SJSA1 (cell line): ENCODE measurements around the gene RASGRF2. TPM values are rescaled to one million over a fixed set of nuclear protein-coding genes. Genes with fewer than 3 reads are reported as not detected.
A peak's percentile ranks its signal among the peaks of the same experiment; 100 is the strongest.

Source experiments
- DNase-seq, 2 experiments: peaks; one replicate each; pipeline ENCODE4 v3.0.0-alpha.2; 2015 to 2020; ENCODE audit warnings: low spot score in 2 of 2, low read depth in 1 of 2
- H3K27ac ChIP-seq: fragments of 250-450 bp; sonication (Bioruptor Pico); 2 replicates; pipeline ENCODE4 v1.5.1; 2020; ENCODE audit warnings: mild to moderate bottlenecking, moderate library complexity
- H3K27me3 ChIP-seq: fragments of 250-450 bp; sonication (Bioruptor Pico); replicated peaks from 2 replicates; pipeline ENCODE4 v1.5.1; 2020; ENCODE audit warnings: mild to moderate bottlenecking, moderate library complexity
- H3K36me3 ChIP-seq: fragments of 250-450 bp; sonication (Bioruptor Pico); 2 replicates; pipeline ENCODE4 v1.5.1; 2020; ENCODE audit warnings: mild to moderate bottlenecking
- H3K4me1 ChIP-seq: fragments of 250-450 bp; sonication (Bioruptor Pico); replicated peaks from 2 replicates; pipeline ENCODE4 v1.6.1; 2021; ENCODE audit warnings: mild to moderate bottlenecking
- H3K4me3 ChIP-seq: fragments of 250-450 bp; sonication (Bioruptor Pico); 2 replicates; pipeline ENCODE4 v1.5.1; 2020; ENCODE audit warnings: mild to moderate bottlenecking
- H3K9me3 ChIP-seq: fragments of 250-450 bp; sonication (Bioruptor Pico); replicated peaks from 2 replicates; pipeline ENCODE4 v1.5.1; 2020; ENCODE audit warnings: mild to moderate bottlenecking
- total RNA-seq: library from RNA; depleted of rRNA; stranded (reverse); fragments of >200 nt; shearing (Covaris generic); gene quantifications from 2 replicates; pipeline ENCODE4 v1.2.3, GENCODE V29; 2014

Gene RASGRF2
- total RNA-seq, 1 experiment from 2014 or later, result 12.5 TPM

GRCh38 chr5:81164476-81164875 is 204.3 kb downstream of the RASGRF2 start:
- Histone ChIP-seq H3K27ac (peak overlapping the region; percentile 25), H3K36me3 (no peaks in the 10 kb centered on the region), H3K4me1 (peaks cover 16% of the 10 kb centered on the region), H3K27me3 (no peaks in the 10 kb centered on the region), H3K4me3 (no peak overlapping the region), H3K9me3 (no peaks in the 10 kb centered on the region)
- no peak for DNase-seq

- Histone ChIP-seq H3K27me3 (no peaks in the 10 kb centered on the region), H3K36me3 (no peaks in the 10 kb centered on the region), H3K9me3 (no peaks in the 10 kb centered on the region), H3K4me3 (no peak overlapping the region), H3K4me1 (peaks cover 16% of the 10 kb centered on the region), H3K27ac (peak overlapping the region; percentile 25)
- peak in 1 of 2 experiments; percentile 40 for DNase-seq
These were observed 204.8 kb downstream of the RASGRF2 start for GRCh38 chr5:81164936-81165335.

- Histone ChIP-seq H3K4me3 (no peak overlapping the region), H3K36me3 (no peaks in the 10 kb centered on the region), H3K4me1 (peaks cover 16% of the 10 kb centered on the region), H3K27me3 (no peaks in the 10 kb centered on the region), H3K27ac (no peak overlapping the region), H3K9me3 (no peaks in the 10 kb centered on the region)
- DNase-seq, result peak; percentile 56 to 78
These were observed 205.4 kb downstream of the RASGRF2 start for GRCh38 chr5:81165493-81166119.

DNA sequence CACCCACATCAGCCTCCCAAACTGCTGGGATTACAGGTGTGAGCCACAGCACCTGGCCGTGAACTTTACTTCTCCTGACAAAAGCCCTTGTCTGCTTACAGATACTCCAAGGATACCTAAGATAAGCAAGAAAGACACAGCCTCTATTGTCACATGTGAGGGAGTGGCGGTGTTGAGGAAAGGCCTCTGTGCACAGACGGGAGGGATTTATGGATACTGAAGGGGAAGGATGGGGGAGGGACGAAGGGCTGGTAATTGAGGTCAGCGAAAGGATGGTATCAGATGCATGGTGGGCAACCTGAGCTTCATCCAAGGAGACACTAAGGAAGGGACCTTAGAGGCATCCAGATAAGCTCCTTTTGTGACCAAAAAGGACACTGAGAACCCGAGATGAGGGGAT is 206.3 kb downstream of the RASGRF2 start:
- Histone ChIP-seq H3K9me3 (no peaks in the 10 kb centered on the region), H3K4me1 (peaks cover 16% of the 10 kb centered on the region), H3K27ac (no peak overlapping the region), H3K36me3 (no peaks in the 10 kb centered on the region), H3K27me3 (no peaks in the 10 kb centered on the region), H3K4me3 (no peak overlapping the region)
- DNase-seq, result no peak

- peaks cover 16% of the 10 kb centered on the region for H3K4me1 ChIP-seq
- H3K4me3 ChIP-seq, result no peak overlapping the region
- DNase-seq, result no peak
- no peaks in the 10 kb centered on the region for H3K27me3 ChIP-seq
- H3K27ac ChIP-seq, result no peak overlapping the region
- no peaks in the 10 kb centered on the region for H3K36me3 ChIP-seq
- H3K9me3 ChIP-seq, result no peaks in the 10 kb centered on the region
These were observed 206.9 kb downstream of the RASGRF2 start for GRCh38 chr5:81167078-81167477.

DNA sequence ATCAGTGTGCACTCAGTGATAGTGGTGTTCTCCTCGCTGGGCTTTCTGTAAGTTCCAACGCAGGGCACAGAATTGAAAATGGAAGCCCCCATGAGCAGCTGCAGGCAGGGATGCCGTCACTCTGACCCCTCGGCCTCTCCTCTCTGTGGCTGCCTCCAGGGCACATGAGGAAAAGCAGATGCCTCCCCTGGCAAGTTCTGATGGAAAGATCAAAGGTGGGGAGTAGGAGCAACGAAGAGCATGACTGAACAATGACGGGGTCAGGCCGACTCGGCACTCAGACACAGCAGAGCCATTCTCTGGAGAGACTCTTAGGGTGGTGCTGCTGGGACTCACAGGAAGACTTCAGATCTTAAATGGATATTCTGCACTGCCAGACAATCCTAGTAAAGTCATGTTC is 207.4 kb downstream of the RASGRF2 start:
- no peak overlapping the region for H3K4me3 ChIP-seq
- no peak overlapping the region for H3K27ac ChIP-seq
- H3K27me3 ChIP-seq, result no peaks in the 10 kb centered on the region
- no peaks in the 10 kb centered on the region for H3K36me3 ChIP-seq
- no peak for DNase-seq
- peaks cover 16% of the 10 kb centered on the region for H3K4me1 ChIP-seq
- no peaks in the 10 kb centered on the region for H3K9me3 ChIP-seq

- DNase-seq, result no peak
- Histone ChIP-seq H3K27me3 (no peaks in the 10 kb centered on the region), H3K4me1 (peaks cover 8% of the 10 kb centered on the region)
These were observed 209.8 kb downstream of the RASGRF2 start for GRCh38 chr5:81169924-81170323.

GRCh38 chr5:81171769-81172168 is 211.6 kb downstream of the RASGRF2 start:
- Histone ChIP-seq H3K9me3 (no peaks in the 10 kb centered on the region), H3K27me3 (no peaks in the 10 kb centered on the region), H3K4me1 (no peaks in the 10 kb centered on the region), H3K27ac (no peak overlapping the region), H3K4me3 (no peak overlapping the region), H3K36me3 (no peaks in the 10 kb centered on the region)
- no peak for DNase-seq

More at GRCh38 chr5:81169924-81170323, 209.8 kb downstream of the RASGRF2 start:
- Histone ChIP-seq H3K9me3 (no peaks in the 10 kb centered on the region), H3K4me3 (no peak overlapping the region), H3K36me3 (no peaks in the 10 kb centered on the region), H3K27ac (no peak overlapping the region)

GRCh38 chr5:81172710-81173109 is 212.5 kb downstream of the RASGRF2 start:
- no peaks in the 10 kb centered on the region for H3K36me3 ChIP-seq
- H3K4me1 ChIP-seq, result no peaks in the 10 kb centered on the region
- H3K27ac ChIP-seq, result no peak overlapping the region
- H3K9me3 ChIP-seq, result no peaks in the 10 kb centered on the region
- no peak for DNase-seq
- H3K27me3 ChIP-seq, result no peaks in the 10 kb centered on the region
- no peak overlapping the region for H3K4me3 ChIP-seq

DNA sequence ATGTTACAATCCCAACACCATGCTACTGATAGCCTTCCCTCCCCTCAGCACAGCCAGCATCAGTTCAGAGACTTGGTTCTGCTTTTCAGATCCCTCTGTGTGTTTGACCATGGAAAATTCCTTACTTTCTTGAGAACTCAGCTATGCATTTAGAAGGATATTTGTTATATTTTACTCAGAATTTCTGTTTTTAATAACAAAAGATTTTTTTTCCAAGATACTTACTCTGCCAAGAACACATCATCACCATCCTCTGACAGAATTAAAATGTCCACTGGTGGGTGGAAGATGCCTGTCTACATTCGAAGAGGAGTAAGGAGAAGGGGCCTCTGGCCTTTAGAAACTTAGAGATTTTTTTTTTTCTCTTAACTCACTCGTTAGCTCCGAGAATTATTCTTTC is 216.9 kb downstream of the RASGRF2 start:
- DNase-seq, result no peak
- Histone ChIP-seq H3K4me3 (no peak overlapping the region), H3K36me3 (no peaks in the 10 kb centered on the region), H3K27ac (no peak overlapping the region), H3K9me3 (no peaks in the 10 kb centered on the region), H3K27me3 (no peaks in the 10 kb centered on the region), H3K4me1 (no peaks in the 10 kb centered on the region)

DNA sequence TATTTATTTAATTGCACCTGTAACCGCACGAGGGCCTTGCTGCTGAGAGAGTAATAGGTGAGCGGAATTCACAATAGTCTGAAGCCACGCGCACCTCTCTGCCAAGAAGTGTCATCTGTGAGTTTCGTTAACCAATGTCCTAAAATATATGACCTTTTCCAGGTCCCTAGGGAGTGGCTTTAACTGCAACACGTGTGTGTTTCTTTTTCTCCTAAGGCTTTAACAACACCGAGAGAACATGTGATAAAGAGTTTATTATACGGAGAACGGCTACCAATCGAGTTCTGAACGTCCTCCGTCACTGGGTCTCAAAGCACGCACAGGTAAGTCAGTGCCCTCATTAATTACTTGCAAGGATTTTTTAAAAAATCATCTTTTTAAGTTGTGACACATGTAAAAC is 219.8 kb downstream of the RASGRF2 start:
- Histone ChIP-seq H3K4me3 (no peak overlapping the region), H3K36me3 (0 out of 2 replicates have a peak, but pooled peaks cover 2% of the 10 kb centered on the region), H3K27me3 (no peaks in the 10 kb centered on the region), H3K4me1 (no peaks in the 10 kb centered on the region), H3K27ac (no peak overlapping the region), H3K9me3 (no peaks in the 10 kb centered on the region)
- DNase-seq, result no peak

- H3K27me3 ChIP-seq, result no peaks in the 10 kb centered on the region
- no peak overlapping the region for H3K27ac ChIP-seq
- no peak for DNase-seq
These were observed 220.8 kb downstream of the RASGRF2 start for GRCh38 chr5:81180780-81181460.

GRCh38 chr5:81181576-81182316 is 221.6 kb downstream of the RASGRF2 start:
- no peak for DNase-seq
- Histone ChIP-seq H3K4me1 (no peaks in the 10 kb centered on the region), H3K9me3 (no peaks in the 10 kb centered on the region), H3K27ac (no peak overlapping the region), H3K27me3 (no peaks in the 10 kb centered on the region), H3K4me3 (no peak overlapping the region), H3K36me3 (peaks cover 2% of the 10 kb centered on the region; the same call in 1 of the 2 replicates)

More at GRCh38 chr5:81180780-81181460, 220.8 kb downstream of the RASGRF2 start:
- H3K4me3 ChIP-seq, result no peak overlapping the region
- no peaks in the 10 kb centered on the region for H3K4me1 ChIP-seq
- H3K9me3 ChIP-seq, result no peaks in the 10 kb centered on the region
- H3K36me3 ChIP-seq, result 0 out of 2 replicates have a peak, but pooled peaks cover 2% of the 10 kb centered on the region
